ENCODE measurements around the gene GLDN. TPM values are rescaled to one million over a fixed set of nuclear protein-coding genes. Genes with fewer than 3 reads are reported as not detected.
"Not testable (repeated sequence)": the region's sequence is repeated elsewhere in the genome, so short reads cannot be mapped to it uniquely, and the experiment has no call there.

Gene GLDN
- total RNA-seq, 4 donors from 2014 or later: 4.2 to 6.0 (median 4.7) TPM

GRCh38 chr15:51444112-51444511 lies 102.7 kb downstream of the GLDN start:
- DNase-seq (ENCODE audit: low spot score in 2 of 2): no peak
- WGBS: 88% methylated on average over 1 of the region's 1 CpG
- no peaks in the 10 kb centered on the region for H3K4me1 ChIP-seq
- H3K27me3 ChIP-seq: no peaks in the 10 kb centered on the region
- no peak for TF ChIP-seq POLR2A (IDR thresholded peaks at IDR 0.05)
- TF ChIP-seq EP300 (IDR thresholded peaks at IDR 0.05): no peak
- no peak for TF ChIP-seq CTCF (IDR thresholded peaks at IDR 0.05)
- no peak for TF ChIP-seq POLR2AphosphoS5 (IDR thresholded peaks at IDR 0.05)
- H3K4me3 ChIP-seq: no peak overlapping the region
- no peak overlapping the region for H3K27ac ChIP-seq
- no peaks in the 10 kb centered on the region for H3K9me3 ChIP-seq
- peaks cover 26% of the 10 kb centered on the region for H3K36me3 ChIP-seq

- Histone ChIP-seq H3K4me1 (no peaks in the 10 kb centered on the region), H3K27me3 (no peaks in the 10 kb centered on the region), H3K4me3 (no peak overlapping the region), H3K36me3 (peaks cover 28% of the 10 kb centered on the region), H3K27ac (no peak overlapping the region), H3K9me3 (no peaks in the 10 kb centered on the region)
- TF ChIP-seq POLR2A (IDR thresholded peaks at IDR 0.05): no peak
- no peak for TF ChIP-seq EP300 (IDR thresholded peaks at IDR 0.05)
- no peak for TF ChIP-seq CTCF (IDR thresholded peaks at IDR 0.05)
- no peak for TF ChIP-seq POLR2AphosphoS5 (IDR thresholded peaks at IDR 0.05)
- DNase-seq (ENCODE audit: low spot score in 2 of 2): no peak
- WGBS: 100% methylated on average over 1 of the region's 1 CpG
These were observed 103.4 kb downstream of the GLDN start for GRCh38 chr15:51444807-51445206.

- H3K4me3 ChIP-seq; H3K27ac ChIP-seq; H3K4me1 ChIP-seq; DNase-seq (ENCODE audit: low spot score in 2 of 2); H3K9me3 ChIP-seq; H3K27me3 ChIP-seq: not testable (repeated sequence)
- peaks cover 34% of the 10 kb centered on the region for H3K36me3 ChIP-seq
- WGBS: 100% methylated on average over 5 of the region's 5 CpGs
These were observed 104.7 kb downstream of the GLDN start for GRCh38 chr15:51446029-51446744.

- TF ChIP-seq POLR2A (IDR thresholded peaks at IDR 0.05) (no peak), EP300 (IDR thresholded peaks at IDR 0.05) (no peak), CTCF (IDR thresholded peaks at IDR 0.05) (no peak), POLR2AphosphoS5 (IDR thresholded peaks at IDR 0.05) (no peak)
- DNase-seq (ENCODE audit: low spot score in 2 of 2): no peak
- H3K4me3 ChIP-seq: no peak overlapping the region
- no peak overlapping the region for H3K27ac ChIP-seq
- H3K36me3 ChIP-seq: peaks cover 45% of the 10 kb centered on the region
- H3K27me3 ChIP-seq: no peaks in the 10 kb centered on the region
- no peaks in the 10 kb centered on the region for H3K9me3 ChIP-seq
- H3K4me1 ChIP-seq: no peaks in the 10 kb centered on the region
- 91% methylated on average over 4 of the region's 4 CpGs for WGBS
These were observed 106.6 kb downstream of the GLDN start for GRCh38 chr15:51447855-51448621.

GRCh38 chr15:51448622-51449399 lies 107.4 kb downstream of the GLDN start:
- Histone ChIP-seq H3K9me3 (no peaks in the 10 kb centered on the region), H3K4me3 (no peak overlapping the region), H3K4me1 (no peaks in the 10 kb centered on the region), H3K27ac (no peak overlapping the region), H3K27me3 (no peaks in the 10 kb centered on the region), H3K36me3 (peaks cover 45% of the 10 kb centered on the region)
- 81% methylated on average over 7 of the region's 7 CpGs for WGBS
- DNase-seq (ENCODE audit: low spot score in 2 of 2): no peak
- TF ChIP-seq POLR2AphosphoS5 (IDR thresholded peaks at IDR 0.05): no peak
- no peak for TF ChIP-seq EP300 (IDR thresholded peaks at IDR 0.05)
- no peak for TF ChIP-seq CTCF (IDR thresholded peaks at IDR 0.05)
- TF ChIP-seq POLR2A (IDR thresholded peaks at IDR 0.05): no peak
